Keratinocyte (primary cell): ENCODE measurements around the gene SCMH1. TPM values are rescaled to one million over a fixed set of nuclear protein-coding genes. Genes with fewer than 3 reads are reported as not detected.

Source experiments
- DNase-seq: peaks from one replicate; pipeline ENCODE4 v3.0.0-alpha.2; 2011; ENCODE audit warnings: low read depth, missing footprints, low spot score
- FAIRE-seq: peaks from 2 replicates; lab custom pipeline; 2011; peaks lifted over from hg19 to GRCh38; lab: Jason Lieb, UNC
- H2AFZ ChIP-seq: 2 replicates; pipeline ENCODE4 v1.6.0; 2012; ENCODE audit warnings: low read length, control low read depth, inconsistent platforms; ENCODE audit not compliant: control insufficient read depth
- H3K27ac ChIP-seq: 2 replicates; pipeline ENCODE4 v1.5.1; 2011; ENCODE audit warnings: low read length; ENCODE audit not compliant: control insufficient read depth, insufficient read depth
- H3K27me3 ChIP-seq: 3 replicates; pipeline ENCODE4 v1.6.0; 2011; ENCODE audit warnings: low read length; ENCODE audit not compliant: control insufficient read depth, insufficient read depth; ENCODE audit errors: extremely low read depth
- H3K36me3 ChIP-seq, 2 experiments: 2 replicates in 1 of 2; 3 replicates in 1 of 2; pipeline ENCODE4 v1.5.1; 2011; ENCODE audit warnings: low read length in 2 of 2, mild to moderate bottlenecking in 1 of 2; ENCODE audit not compliant: control insufficient read depth in 2 of 2, insufficient read depth in 2 of 2; ENCODE audit errors: extremely low read depth in 1 of 2
- H3K4me1 ChIP-seq: 3 replicates; pipeline ENCODE4 v1.5.1; 2011; ENCODE audit warnings: low read length; ENCODE audit not compliant: control insufficient read depth, insufficient read depth; ENCODE audit errors: extremely low read depth
- H3K4me2 ChIP-seq: 3 replicates; pipeline ENCODE4 v1.6.0; 2011; ENCODE audit warnings: low read depth, low read length; ENCODE audit not compliant: control insufficient read depth, insufficient read depth; ENCODE audit errors: extremely low read depth
- H3K4me3 ChIP-seq, 3 experiments: fragments of 200-600 bp in 1 of 3; sonication (generic) in 1 of 3; 2 replicates in 2 of 3; 3 replicates in 1 of 3; pipeline ENCODE4 v1.5.1; 2011 to 2016; ENCODE audit warnings: low read length in 3 of 3, mild to moderate bottlenecking in 3 of 3, control low read depth in 2 of 3, inconsistent platforms in 1 of 3, low read depth in 1 of 3, mixed read lengths in 1 of 3, mixed run types in 1 of 3, moderate library complexity in 1 of 3; ENCODE audit not compliant: control insufficient read depth in 2 of 3, insufficient read depth in 2 of 3; ENCODE audit errors: extremely low read depth in 1 of 3
- H3K79me2 ChIP-seq: 2 replicates; pipeline ENCODE4 v1.6.0; 2012; ENCODE audit warnings: low read length; ENCODE audit not compliant: control insufficient read depth, insufficient read depth
- H3K9ac ChIP-seq: 3 replicates; pipeline ENCODE4 v1.6.0; 2011; ENCODE audit warnings: low read length; ENCODE audit not compliant: control insufficient read depth, insufficient read depth; ENCODE audit errors: extremely low read depth
- H3K9me1 ChIP-seq: 3 replicates; pipeline ENCODE4 v1.6.0; 2011; ENCODE audit warnings: low read length; ENCODE audit not compliant: control insufficient read depth, insufficient read depth; ENCODE audit errors: extremely low read depth
- H3K9me3 ChIP-seq: 2 replicates; pipeline ENCODE4 v1.5.1; 2012; ENCODE audit warnings: low read depth, low read length; ENCODE audit not compliant: control insufficient read depth
- H4K20me1 ChIP-seq: 3 replicates; pipeline ENCODE4 v1.6.0; 2011; ENCODE audit warnings: low read length; ENCODE audit not compliant: control insufficient read depth, insufficient read depth; ENCODE audit errors: extremely low read depth
- CTCF ChIP-seq, 3 experiments: IDR thresholded peaks in 1 of 3; conservative IDR thresholded peaks in 1 of 3; optimal IDR thresholded peaks in 1 of 3; 2 replicates in 2 of 3; 3 replicates in 1 of 3; pipeline versions ENCODE3 to v1.5.1; 2011; ENCODE audit warnings: low read length in 3 of 3, mild to moderate bottlenecking in 3 of 3, moderate library complexity in 2 of 3, control low read depth in 1 of 3, inconsistent platforms in 1 of 3; ENCODE audit not compliant: insufficient read depth in 2 of 3; ENCODE audit errors: extremely low read depth in 1 of 3
- EZH2 ChIP-seq: IDR thresholded peaks from one replicate; pipeline ENCODE4 v1.6.1; 2012; ENCODE audit warnings: inconsistent platforms, mild to moderate bottlenecking, low read length, moderate library complexity
- dilution Hi-C: fragments of 300-500 bp; cut with MboI; formaldehyde crosslinking; loops from one replicate; pipeline ENCODE4 v1.7.0; 2020; ENCODE audit warnings: low sequenced_read_pairs; ENCODE audit not compliant: extremely low pct_ligation_motif_present
- polyA plus RNA-seq, 5 experiments: library from polyadenylated mRNA; depleted of rRNA in 3 of 5; stranded (reverse) in 3 of 5; stranded (forward) in 1 of 5; unstranded in 1 of 5; fragments of >200 nt; gene quantifications; 1 replicate in 1 of 5; 2 replicates in 3 of 5; 3 replicates in 1 of 5; pipeline versions ENCODE4 v1.2.1 to v1.2.3, GENCODE V29; 2011 to 2012; ENCODE audit warnings: missing spikeins in 2 of 5, low read depth in 1 of 5, low replicate concordance in 1 of 5

Gene SCMH1
- polyA plus RNA-seq, 1 donor (not counting 4 experiments of a cell fraction or from before 2014, with no cell fraction given) = 29.9 TPM

GRCh38 chr1:41015897-41016470 lies 226.1 kb downstream of the SCMH1 start:
- TF ChIP-seq CTCF (optimal IDR thresholded peaks at IDR 0.05 in 1 of 3, IDR thresholded peaks at IDR 0.05 in 1 of 3, conservative IDR thresholded peaks at IDR 0.05 in 1 of 3; ENCODE audit: extremely low read depth in 1 of 3, insufficient read depth in 2 of 3, low read length in 3 of 3) = no peak
- no peak for TF ChIP-seq EZH2
- Histone ChIP-seq H3K9ac (no peak overlapping the region), H3K27me3 (no peaks in the 10 kb centered on the region), H3K4me3 (no peak overlapping the region), H3K36me3 (peaks cover 40 to 58% of the 10 kb centered on the region in 2 experiments), H4K20me1 (no peaks in the 10 kb centered on the region), H3K4me1 (no peaks in the 10 kb centered on the region), H3K27ac (no peak overlapping the region), H3K9me3 (no peaks in the 10 kb centered on the region), H3K4me2 (no peak overlapping the region), H3K9me1 (no peaks in the 10 kb centered on the region), H3K79me2 (peaks cover 3% of the 10 kb centered on the region), H2AFZ (no peak overlapping the region)
- dilution Hi-C loops = no loop called here
- no peak for FAIRE-seq
- DNase-seq = no peak

GRCh38 chr1:41015281-41015896 lies 226.7 kb downstream of the SCMH1 start:
- no peaks in the 10 kb centered on the region for H3K27me3 ChIP-seq
- H3K4me3 ChIP-seq = no peak overlapping the region
- no peaks in the 10 kb centered on the region for H3K9me3 ChIP-seq
- DNase-seq (no peak), FAIRE-seq (no peak)
- no peaks in the 10 kb centered on the region for H4K20me1 ChIP-seq
- H3K4me2 ChIP-seq = no peak overlapping the region
- H3K4me1 ChIP-seq = no peaks in the 10 kb centered on the region
- H3K27ac ChIP-seq = no peak overlapping the region
- dilution Hi-C loops = no loop called here
- no peak overlapping the region for H2AFZ ChIP-seq
- H3K79me2 ChIP-seq = peaks cover 7% of the 10 kb centered on the region
- H3K9ac ChIP-seq = no peak overlapping the region
- peaks cover 46 to 64% of the 10 kb centered on the region in 2 experiments for H3K36me3 ChIP-seq
- H3K9me1 ChIP-seq = no peaks in the 10 kb centered on the region
- no peak for TF ChIP-seq EZH2
- TF ChIP-seq CTCF (optimal IDR thresholded peaks at IDR 0.05 in 1 of 3, IDR thresholded peaks at IDR 0.05 in 1 of 3, conservative IDR thresholded peaks at IDR 0.05 in 1 of 3; ENCODE audit: extremely low read depth in 1 of 3, insufficient read depth in 2 of 3, low read length in 3 of 3) = no peak
